Thyroid gland (tissue), 4 donors: ENCODE data around the gene ACTL10. TPM values are rescaled to one million over a fixed set of nuclear protein-coding genes. Genes with fewer than 3 reads are reported as not detected.

Experiments
- DNase-seq, 2 donors: peaks; one replicate each; pipeline ENCODE4 v3.0.0-alpha.2; 2019
- H3K27ac ChIP-seq, 3 donors: fragments of 200-600 bp; sonication (generic); 1 replicate in 2 of 3; 2 replicates in 1 of 3; pipeline ENCODE4 v1.5.1; 2016 to 2019; ENCODE audit warnings: mild to moderate bottlenecking in 1 of 3, moderate library complexity in 1 of 3
- H3K27me3 ChIP-seq: fragments of 200-600 bp; sonication (generic); one replicate; pipeline ENCODE4 v1.5.1; 2019
- H3K36me3 ChIP-seq, 2 donors: fragments of 200-600 bp; sonication (generic); one replicate each; pipeline ENCODE4 v1.5.1; 2016 to 2019
- H3K4me1 ChIP-seq, 2 donors: fragments of 200-600 bp; sonication (generic); one replicate each; pipeline ENCODE4 v1.5.1; 2017 to 2019
- H3K4me3 ChIP-seq, 3 donors: fragments of 200-600 bp; sonication (generic); replicated peaks in 1 of 3; 1 replicate in 2 of 3; 2 replicates in 1 of 3; pipeline ENCODE4 v1.5.1; 2016; ENCODE audit warnings: mild to moderate bottlenecking in 1 of 3
- H3K9me3 ChIP-seq: fragments of 200-600 bp; sonication (generic); one replicate; pipeline ENCODE4 v1.5.1; 2017
- CTCF ChIP-seq, 6 experiments: fragments of 200-600 bp in 3 of 6; fragments of 450-650 bp in 3 of 6; sonication (generic) in 3 of 6; IDR thresholded peaks; one replicate each; pipeline ENCODE4 v1.5.1; 2016 to 2019; ENCODE audit warnings: antibody characterized with exemption in 6 of 6, mild to moderate bottlenecking in 2 of 6, inconsistent platforms in 1 of 6, moderate library complexity in 1 of 6
- POLR2A ChIP-seq, 2 donors: fragments of 450-650 bp; IDR thresholded peaks; one replicate each; pipeline ENCODE4 v1.6.1; 2017; ENCODE audit warnings: antibody characterized with exemption in 2 of 2, mild to moderate bottlenecking in 2 of 2, moderate library complexity in 1 of 2
- WGBS, 2 donors: methylation state at CpG; one replicate each; pipeline ENCODE4 v1.1.5; 2017; 5-methylcytosine and 5-hydroxymethylcytosine counted together
- intact Hi-C: fragments of 100-400 bp; cut with DNase I; formaldehyde crosslinking; loops from one replicate; pipeline ENCODE4 v1.15.1; 2023
- total RNA-seq, 4 donors: library from RNA; depleted of rRNA; stranded (reverse); fragments of >200 nt; gene quantifications; one replicate each; pipeline ENCODE4 v1.2.3, GENCODE V29; 2016

ACTL10 gene
- total RNA-seq, 4 donors from 2014 or later: 2.1 to 3.9 (median 2.6) TPM

GRCh38 chr20:33676652-33677645 is 10.2 kb downstream of the ACTL10 start:
- H3K4me3 ChIP-seq: no peak overlapping the region
- 93 to 94% methylated on average over 21 to 25 of the region's 31 CpGs for WGBS, 2 donors
- TF ChIP-seq CTCF (IDR thresholded peaks at IDR 0.05) (no peak), POLR2A (IDR thresholded peaks at IDR 0.05) (no peak)
- no peak for DNase-seq
- H3K27ac ChIP-seq: no peak overlapping the region
- H3K4me1 ChIP-seq: peaks cover 17 to 22% of the 10 kb centered on the region in 2 donors
- H3K27me3 ChIP-seq: no peaks in the 10 kb centered on the region
- H3K9me3 ChIP-seq: no peaks in the 10 kb centered on the region
- intact Hi-C loops: loop anchor here (10.0 kb wide), 1 partner anchor 438 kb away; the partner anchor contains the start of gene EIF2S2
- H3K36me3 ChIP-seq: no peaks in the 10 kb centered on the region

GRCh38 chr20:33677991-33678702 is 11.4 kb downstream of the ACTL10 start:
- H3K27me3 ChIP-seq: no peaks in the 10 kb centered on the region
- no peak for DNase-seq
- H3K4me1 ChIP-seq: peaks cover 7 to 13% of the 10 kb centered on the region in 2 donors
- intact Hi-C loops: loop anchor here (10.0 kb wide), 1 partner anchor 437 kb away; the partner anchor contains the start of gene EIF2S2
- H3K36me3 ChIP-seq: no peaks in the 10 kb centered on the region
- no peak overlapping the region for H3K4me3 ChIP-seq
- no peaks in the 10 kb centered on the region for H3K9me3 ChIP-seq
- TF ChIP-seq POLR2A (IDR thresholded peaks at IDR 0.05) (no peak), CTCF (IDR thresholded peaks at IDR 0.05) (no peak)
- H3K27ac ChIP-seq: no peak overlapping the region
- 87 to 95% methylated on average over 6 of the region's 15 CpGs for WGBS, 2 donors

DNA sequence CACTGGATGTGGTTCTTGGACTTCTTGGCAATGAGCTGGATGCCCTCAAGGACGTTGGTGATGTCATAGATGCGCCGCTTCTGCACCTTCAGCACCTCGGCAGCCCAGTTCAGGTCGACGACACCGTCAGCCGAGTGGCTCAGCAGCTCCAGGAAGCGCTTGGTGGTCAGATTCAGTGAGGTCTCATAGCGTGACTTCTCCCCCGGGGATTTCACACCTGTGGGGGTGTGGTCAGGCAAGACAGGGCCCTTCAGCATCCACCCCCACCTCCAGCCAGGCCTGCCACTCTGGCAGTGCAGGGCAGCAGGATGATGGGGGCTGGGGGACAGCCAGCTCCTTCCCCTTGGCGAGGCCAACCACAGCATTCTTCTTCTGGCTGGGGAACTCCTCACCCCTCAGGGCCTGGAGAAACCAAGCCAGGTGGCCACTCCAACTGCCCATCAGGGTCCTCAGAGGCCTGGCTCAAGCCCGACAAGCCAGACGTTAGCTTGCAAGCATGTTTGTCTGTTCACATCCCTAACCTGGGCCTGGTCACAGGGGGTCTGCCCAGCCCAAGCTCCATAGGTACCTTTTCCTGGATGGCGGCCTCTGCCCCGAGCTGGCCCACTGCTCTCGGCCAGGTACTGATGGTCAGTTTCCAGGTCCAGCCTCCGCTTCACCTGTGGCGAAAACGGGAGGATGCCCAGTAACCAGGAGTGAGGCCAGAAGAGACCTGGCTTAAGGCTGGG is 13.2 kb downstream of the ACTL10 start:
- Histone ChIP-seq H3K4me1 (peaks cover 0 to 4% of the 10 kb centered on the region in 2 donors), H3K9me3 (no peaks in the 10 kb centered on the region), H3K27me3 (no peaks in the 10 kb centered on the region), H3K27ac (no peak overlapping the region), H3K4me3 (no peak overlapping the region), H3K36me3 (no peaks in the 10 kb centered on the region)
- TF ChIP-seq CTCF (IDR thresholded peaks at IDR 0.05) (no peak), POLR2A (IDR thresholded peaks at IDR 0.05) (no peak)
- DNase-seq: no peak
- intact Hi-C loops: loop anchor here (10.0 kb wide), 1 partner anchor 435 kb away; the partner anchor contains the start of gene EIF2S2
- 86 to 92% methylated on average over 9 to 17 of the region's 20 CpGs for WGBS, 2 donors

- DNase-seq: no peak
- WGBS, 2 donors: 92 to 93% methylated on average over 2 of the region's 2 CpGs
- intact Hi-C loops: no loop called here
These were observed 13.9 kb downstream of the ACTL10 start for GRCh38 chr20:33680686-33681085.

More at GRCh38 chr20:33680686-33681085, 13.9 kb downstream of the ACTL10 start:
- no peak for TF ChIP-seq CTCF (IDR thresholded peaks at IDR 0.05)
- no peak for TF ChIP-seq POLR2A (IDR thresholded peaks at IDR 0.05)
- Histone ChIP-seq H3K36me3 (no peaks in the 10 kb centered on the region), H3K27me3 (no peaks in the 10 kb centered on the region), H3K9me3 (no peaks in the 10 kb centered on the region), H3K4me3 (no peak overlapping the region), H3K27ac (no peak overlapping the region), H3K4me1 (peaks cover 0 to 7% of the 10 kb centered on the region in 2 donors)
